HG02852 (cell line): ENCODE data around the gene KIF19.
"Not testable (repeated sequence)": the region's sequence is repeated elsewhere in the genome, so short reads cannot be mapped to it uniquely, and the experiment has no call there.

Experiments used
- ATAC-seq: cut with Tn5 transposase; IDR thresholded peaks from one replicate; pipeline ENCODE4 v1.9.1; 2021; ENCODE audit warnings: mild to moderate bottlenecking, moderate library complexity; ENCODE audit not compliant: unreplicated experiment

KIF19 gene, protein sequence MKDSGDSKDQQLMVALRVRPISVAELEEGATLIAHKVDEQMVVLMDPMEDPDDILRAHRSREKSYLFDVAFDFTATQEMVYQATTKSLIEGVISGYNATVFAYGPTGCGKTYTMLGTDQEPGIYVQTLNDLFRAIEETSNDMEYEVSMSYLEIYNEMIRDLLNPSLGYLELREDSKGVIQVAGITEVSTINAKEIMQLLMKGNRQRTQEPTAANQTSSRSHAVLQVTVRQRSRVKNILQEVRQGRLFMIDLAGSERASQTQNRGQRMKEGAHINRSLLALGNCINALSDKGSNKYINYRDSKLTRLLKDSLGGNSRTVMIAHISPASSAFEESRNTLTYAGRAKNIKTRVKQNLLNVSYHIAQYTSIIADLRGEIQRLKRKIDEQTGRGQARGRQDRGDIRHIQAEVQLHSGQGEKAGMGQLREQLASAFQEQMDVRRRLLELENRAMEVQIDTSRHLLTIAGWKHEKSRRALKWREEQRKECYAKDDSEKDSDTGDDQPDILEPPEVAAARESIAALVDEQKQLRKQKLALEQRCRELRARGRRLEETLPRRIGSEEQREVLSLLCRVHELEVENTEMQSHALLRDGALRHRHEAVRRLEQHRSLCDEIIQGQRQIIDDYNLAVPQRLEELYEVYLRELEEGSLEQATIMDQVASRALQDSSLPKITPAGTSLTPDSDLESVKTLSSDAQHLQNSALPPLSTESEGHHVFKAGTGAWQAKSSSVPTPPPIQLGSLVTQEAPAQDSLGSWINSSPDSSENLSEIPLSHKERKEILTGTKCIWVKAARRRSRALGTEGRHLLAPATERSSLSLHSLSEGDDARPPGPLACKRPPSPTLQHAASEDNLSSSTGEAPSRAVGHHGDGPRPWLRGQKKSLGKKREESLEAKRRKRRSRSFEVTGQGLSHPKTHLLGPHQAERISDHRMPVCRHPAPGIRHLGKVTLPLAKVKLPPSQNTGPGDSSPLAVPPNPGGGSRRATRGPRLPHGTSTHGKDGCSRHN

DNA sequence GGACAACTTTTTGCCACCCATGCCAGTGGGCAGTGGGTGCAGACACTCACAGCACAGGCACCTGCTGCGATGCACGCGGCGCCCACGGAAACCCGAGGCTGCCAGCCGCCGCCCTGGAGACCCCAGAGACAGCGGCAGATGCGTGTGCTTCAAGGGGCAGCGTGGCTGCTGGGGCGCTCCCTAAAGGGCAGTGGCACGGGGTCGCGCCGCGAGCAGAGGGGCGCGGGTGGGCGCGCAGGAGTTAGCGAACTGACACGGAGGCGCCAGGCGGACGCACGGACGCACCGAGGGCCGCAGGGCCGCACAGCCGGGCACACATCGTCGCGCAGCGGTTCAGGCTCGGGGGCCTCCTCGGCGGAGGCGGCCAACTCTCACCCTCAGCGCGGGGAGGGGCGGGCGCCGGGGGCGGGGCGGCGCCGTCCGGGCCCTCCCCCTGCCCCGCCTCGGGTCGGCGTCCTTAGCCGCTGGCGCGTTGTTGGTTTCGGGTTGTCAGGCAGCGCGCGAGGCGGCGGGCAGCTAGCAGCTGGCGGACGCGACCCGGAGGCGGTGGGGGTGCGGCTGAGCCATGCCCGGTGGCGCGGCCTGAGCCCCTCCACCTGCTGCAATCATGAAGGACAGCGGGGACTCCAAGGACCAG, at the start of gene KIF19:
KIF19 (plus strand) TSS at position 484 of the 637 bp plus-strand sequence; CDS start at position 608, 124 bp downstream.
- no peak for ATAC-seq

DNA sequence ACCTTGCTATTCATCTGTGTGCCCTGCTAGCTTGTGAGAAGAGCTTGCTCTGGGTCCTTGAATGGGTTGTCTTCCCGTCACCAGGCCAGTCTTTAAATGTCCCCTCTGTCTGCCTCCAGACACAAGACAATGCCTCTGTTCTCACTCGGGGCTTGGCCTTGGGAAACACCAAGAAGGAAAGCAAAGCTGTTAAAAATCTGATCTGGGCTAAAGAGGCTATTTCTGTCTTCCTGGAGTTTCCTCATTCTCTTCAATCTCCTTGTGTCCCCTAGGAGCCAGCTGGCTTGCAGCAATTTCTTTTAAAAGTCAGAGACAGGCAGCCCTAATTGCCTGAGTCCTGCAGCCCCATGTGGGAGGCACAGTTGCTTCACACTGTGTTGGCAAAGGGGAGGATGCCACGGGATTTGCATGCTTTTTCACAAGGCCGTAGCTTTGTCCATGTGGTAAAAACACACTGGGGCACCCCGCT, 49.5 kb upstream of the KIF19 start:
- ATAC-seq, result no peak

DNA sequence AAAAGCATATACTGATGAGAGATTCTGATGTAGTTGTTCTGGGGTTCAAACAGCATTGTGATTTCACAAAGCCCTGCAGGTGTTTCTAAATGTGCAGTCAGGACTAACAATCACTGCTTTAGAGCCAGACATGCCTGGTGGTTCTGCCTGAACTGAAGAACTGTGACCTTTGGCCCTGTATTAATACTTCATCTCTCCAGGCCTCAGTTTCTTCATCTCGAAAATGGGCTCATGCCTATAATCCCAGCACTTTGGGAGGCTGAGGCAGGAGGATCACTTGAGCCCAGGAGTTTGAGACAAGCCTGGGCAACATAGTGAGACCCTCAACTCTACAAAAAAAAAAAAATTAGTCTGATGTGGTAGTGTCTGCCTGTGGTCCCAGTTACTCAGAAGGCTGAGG, 48.1 kb upstream of the KIF19 start:
- ATAC-seq, result no peak

DNA sequence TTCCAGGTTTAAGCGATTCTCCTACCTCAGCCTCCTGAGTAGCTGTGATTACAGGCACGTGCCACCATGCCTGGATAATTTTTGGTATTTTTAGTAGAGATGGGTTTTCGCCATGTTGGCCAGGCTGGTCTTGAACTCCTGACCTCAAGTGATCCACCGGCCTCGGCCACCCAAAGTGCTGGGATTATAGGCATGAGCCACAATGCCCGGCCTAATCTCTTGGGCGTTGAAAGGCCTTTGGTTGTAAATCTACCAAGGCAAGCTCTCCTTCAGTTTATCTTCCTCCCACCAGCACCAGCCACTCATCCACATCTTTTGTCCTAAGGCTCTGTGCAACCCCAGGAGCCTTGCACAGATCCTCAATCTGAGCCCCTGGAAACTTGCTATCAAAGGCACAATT, 46.4 kb upstream of the KIF19 start:
- not testable (repeated sequence) for ATAC-seq

DNA sequence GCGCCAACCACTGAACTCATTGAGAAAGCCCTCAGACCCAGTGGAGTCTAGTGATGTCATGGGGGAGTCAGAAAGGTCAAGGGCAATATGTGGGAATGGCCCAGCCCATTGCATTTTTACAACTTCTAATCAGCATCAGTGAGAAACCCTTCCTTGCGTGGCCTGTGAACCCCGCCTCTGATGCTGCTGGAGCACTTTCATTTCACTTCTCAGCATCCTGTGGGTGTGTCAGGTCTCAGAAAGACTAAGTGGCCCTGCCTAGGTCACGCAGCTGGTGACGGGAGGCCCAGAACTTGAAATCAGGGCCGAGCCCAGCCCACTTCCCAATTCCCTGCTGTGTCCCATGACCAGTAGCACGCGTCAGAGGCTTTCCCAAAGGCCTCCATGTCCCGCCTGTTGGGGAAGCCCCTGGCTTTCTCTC, 45.9 kb upstream of the KIF19 start:
- peak; percentile 71 for ATAC-seq

DNA sequence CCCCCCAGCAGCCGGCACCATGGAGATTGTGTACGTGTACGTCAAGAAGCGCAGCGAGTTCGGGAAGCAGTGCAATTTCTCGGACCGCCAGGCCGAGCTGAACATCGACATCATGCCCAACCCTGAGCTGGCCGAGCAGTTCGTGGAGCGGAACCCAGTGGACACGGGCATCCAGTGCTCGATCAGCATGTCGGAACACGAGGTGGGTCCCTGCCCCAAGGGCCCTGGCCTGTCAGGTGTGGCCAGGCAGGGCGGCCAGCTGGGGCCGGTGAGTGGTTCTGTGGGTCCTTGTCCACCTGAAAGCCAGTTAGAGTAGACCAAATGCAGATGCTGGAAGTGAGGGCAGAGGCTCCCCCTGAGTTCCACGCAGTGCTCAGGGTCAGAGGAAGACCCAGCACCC, 44.2 kb upstream of the KIF19 start:
- ATAC-seq, result no peak

DNA sequence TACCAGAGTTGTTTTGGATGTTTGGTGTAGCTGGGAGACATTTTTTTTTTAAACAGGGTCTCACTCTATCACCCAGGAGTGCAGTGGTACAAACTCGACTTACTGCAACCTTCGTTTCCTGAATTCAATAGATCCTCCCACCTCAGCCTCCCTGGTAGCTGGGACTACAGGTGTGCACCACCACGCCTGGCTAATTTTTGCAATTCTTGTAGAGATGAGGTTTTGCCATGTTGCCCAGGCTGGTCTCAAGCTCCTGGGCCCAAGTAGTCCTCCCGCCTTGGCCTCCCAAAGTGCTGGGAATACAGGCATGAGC, 43.8 kb upstream of the KIF19 start:
- not testable (repeated sequence) for ATAC-seq

DNA sequence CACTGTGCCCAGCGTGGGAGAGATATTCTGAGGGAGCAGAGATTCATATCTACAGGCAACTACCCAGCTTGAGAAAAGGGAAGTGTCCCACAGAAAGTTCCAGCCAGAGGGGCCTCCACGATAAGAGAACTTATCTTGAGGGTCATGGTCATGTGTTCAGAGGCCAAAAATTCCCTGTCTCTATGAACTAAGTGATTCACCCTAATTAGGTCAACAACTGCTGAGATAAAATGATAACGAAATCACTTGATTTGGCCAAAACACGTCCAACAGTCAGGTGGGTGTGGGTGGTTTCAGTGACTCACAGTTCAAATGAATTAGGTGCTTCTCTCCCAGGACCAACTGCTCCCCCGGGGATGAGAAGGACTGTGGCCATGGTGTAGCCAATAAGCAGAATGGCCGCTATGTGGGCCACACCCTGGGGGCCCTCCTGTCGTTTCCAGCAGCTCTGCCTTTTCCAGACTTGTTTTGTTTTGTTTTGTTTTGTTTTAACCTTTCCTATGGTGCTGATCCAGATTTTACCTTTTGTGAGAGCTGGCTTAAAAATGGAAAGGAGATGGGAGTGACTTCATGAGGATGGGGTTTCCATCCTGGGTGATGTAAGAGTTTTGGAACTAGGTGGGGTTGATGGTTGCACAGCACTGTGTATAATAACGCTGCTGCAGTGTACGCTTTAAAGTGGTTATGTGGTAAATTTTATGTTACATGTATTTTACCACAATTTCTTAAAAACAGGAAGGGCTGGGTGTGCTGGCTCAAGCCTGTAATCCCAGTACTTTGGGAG, 43.2 kb upstream of the KIF19 start:
- no peak for ATAC-seq

DNA sequence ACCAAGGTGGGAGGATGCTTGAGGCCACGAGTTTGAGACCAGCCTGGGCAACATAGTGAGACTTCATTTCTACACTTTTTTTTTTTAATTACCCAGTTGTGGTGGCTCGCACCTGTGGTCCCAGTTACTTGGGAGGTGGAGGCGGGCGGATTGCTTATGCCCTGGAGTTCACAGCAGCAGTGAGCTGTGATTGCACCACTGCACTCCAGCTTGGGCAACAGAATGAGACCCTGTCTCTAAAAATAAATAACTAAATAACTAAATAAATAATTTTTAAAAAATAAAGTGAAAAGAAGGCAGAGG, 42.7 kb upstream of the KIF19 start:
- ATAC-seq, result no peak

DNA sequence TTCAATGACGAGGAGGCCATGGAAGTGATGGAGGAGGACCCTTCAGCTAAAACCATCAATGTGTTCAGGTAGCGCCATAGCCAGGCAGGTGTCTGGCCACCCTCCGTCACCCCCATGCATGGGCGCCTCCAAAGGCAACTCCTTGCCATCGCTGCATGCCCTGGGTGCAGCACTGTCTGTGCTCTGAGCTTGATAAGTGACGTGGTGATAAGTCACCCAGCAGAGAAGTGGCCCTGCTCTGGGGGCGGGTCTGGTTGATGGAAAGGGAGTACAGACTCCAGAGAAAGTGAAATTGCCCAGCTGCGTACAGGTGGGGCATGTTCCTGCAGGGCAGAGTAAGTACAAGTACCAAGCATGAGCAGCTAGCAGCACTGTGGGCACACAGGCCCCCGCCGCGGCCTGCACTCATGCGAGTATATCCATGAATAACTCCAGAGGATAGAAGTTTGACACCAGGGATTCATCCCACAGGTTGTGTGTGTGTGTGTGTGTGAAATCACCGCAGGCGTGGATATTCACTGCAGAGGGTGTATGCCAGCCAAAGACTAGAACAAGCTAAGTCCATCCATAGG, 38.9 kb upstream of the KIF19 start:
- no peak for ATAC-seq

DNA sequence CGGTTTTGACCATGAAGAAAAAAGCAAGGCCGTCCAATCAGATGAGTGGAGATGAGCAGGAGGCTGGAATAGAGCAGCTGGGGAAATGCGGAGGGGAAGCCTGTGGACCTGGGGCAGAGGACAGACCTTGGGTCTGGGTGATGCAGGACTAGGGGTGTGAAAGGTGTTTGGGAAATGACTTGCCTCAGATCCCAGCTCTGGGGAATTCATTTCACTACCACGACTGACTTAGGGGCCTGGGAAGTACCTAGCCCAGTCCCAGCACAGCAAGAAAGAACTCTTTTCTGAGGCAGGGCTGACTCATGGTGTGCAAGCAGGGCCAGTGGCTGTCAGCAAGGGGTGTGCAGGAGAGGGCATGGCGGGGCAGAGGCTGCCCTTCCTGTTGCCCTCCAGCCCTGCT, 37.2 kb upstream of the KIF19 start:
- ATAC-seq, result peak; percentile 72

DNA sequence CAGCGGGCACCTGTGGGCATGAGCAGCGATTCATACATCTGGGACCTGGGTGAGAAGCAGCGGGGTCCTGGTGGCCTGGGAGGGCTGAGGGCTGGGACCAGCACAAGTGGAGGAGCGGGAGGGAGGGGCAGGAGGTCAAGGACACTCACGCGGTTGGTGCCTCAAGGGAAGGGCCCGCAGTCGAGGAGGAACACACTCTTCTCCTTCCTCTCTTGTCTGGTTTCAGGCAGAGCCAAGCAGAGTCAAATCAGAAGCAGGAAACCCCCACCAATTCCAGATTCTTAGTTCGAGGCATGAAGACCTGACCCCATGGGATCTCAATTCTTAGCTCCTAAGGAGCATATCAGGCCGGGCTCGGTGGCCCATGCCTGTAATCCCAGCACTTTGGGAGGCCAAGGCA, 36.3 kb upstream of the KIF19 start:
- no peak for ATAC-seq

DNA sequence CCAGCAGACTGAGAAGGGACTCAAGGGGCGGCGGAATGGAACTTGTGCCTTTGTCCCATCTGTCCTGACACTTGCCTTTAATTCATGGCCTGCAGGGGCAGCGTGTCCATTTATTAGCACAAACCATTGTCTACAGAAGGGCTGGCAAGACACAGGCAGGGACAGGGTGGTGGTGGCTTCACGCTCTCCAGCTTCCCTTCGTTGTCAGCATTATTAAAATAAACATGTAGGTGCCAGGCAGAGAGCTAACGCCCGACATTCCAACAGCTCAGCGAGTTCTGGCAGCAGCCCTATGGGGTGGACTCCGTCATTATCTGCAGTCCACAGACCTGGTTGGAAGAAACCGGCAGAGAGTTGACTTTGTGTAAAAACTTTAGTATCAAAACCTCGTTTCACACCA, 35.7 kb upstream of the KIF19 start:
- no peak for ATAC-seq

DNA sequence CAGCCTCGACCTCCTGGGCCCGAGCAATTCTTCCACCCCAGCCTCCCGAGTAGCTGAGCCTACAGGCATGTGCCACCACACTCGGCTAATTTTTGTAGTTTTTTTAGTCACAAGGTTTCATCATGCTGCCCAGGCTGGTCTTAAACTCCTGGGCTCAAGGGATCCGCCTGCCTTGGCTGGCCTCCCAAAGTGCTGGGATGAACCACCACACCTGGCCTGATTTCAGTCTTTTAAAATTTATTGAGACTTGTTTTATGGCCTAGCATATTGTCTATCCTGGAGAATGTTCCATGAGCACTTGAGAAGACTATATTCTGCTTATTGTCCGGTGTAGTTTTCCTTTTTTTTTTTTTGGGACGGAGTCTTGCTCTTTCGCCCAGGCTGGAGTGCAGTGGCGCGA, 33.5 kb upstream of the KIF19 start:
- ATAC-seq, result no peak

DNA sequence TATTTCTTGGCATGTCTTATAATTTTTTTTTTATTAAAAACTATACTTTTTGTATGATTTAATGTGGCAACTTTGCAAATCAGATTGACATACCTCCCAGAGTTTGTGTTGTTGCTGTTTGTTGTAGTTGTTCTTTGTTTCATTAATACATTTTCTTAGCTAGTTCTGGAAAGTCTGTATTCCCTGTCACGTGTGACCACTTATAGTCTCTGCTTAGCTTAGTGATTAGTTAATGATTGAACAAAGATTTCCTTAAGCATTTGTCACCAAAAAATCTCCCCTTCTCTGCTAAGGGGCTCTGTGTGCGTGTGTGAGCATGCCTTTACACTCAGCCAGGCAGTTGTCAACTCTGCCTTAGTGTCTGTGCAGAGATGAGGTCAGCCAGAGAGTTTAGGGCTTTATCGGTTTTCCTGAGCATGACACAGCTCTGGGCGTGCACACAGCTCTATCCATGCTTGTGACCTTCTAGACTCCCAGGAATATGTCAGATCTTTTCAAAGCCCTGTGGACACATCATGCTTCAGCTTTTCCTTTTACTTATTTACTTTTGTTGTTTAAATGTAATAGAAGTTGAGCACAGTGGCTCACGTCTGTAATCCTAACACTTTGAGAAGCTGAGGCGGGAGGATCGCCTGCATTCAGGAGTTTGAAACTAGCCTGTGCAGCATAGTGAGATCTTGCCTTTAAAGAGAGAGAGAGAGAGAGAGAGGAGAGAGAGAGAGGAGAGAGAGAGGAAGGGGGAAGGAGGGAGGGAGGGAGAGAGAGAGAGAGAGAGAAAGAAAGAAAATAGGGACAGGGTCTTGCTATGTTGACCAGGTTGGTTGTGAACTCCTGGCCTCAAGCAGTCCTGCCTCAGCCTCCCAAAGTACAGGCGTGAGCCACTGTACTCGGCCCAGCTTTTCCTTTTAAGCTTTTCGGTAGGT, 30.1 kb upstream of the KIF19 start:
- no peak for ATAC-seq

DNA sequence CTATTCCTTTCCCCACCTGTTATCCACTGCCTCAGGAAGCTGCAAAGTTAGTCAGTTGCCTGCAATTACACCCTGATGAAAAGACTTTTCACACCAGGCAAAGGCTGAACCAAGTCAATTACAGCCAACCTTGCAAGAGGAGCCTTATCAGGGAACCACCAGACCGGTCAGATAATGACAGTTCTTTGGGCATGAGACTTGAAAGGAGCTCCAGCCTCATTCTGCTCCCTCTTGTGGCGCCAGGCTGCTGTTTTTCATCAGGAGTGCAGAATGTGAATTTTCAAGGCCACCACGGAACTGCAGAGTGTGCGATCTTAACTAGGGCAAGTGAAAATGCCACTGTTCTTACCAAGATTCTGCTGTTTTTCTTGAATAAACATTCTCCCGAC, 29.5 kb upstream of the KIF19 start:
- no peak for ATAC-seq

DNA sequence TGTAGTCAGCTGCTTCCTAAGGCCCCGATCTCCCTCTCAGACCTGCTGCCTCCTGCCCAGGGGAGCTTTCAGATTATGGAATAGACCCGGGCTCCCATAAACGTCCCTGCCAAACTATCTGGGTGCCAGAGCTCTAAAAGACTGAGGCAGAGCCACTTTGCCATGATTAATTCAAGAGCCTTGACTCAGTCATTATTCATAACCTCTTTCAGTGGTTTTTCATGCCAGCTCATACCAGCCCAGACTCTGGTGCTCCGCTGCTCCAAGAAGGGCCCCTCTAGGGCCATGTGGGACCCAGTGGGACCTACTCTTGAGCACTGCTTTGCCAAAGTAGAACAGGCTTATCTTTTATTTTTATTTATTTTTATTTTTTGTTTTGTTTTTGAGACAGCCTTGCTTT, 28.1 kb upstream of the KIF19 start:
- no peak for ATAC-seq

DNA sequence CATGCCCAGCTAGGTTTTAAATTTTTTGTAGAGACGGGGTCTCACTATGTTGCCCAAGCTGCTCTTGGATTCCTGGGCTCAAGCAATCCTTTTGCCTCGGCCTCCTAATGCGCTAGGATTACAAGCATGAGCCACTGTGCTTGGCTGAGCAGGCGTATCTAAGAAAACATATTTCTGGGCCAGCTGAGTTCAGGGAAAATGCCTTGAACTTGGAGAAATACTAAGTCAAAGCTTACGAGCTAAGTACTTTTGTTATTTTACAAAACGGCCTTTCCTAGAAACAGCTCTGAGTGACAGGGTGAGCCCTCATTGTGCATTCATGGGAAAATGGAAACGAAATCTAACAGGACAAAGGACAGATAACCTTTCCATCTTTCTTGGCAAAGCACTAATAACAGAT, 27.2 kb upstream of the KIF19 start:
- ATAC-seq, result no peak

DNA sequence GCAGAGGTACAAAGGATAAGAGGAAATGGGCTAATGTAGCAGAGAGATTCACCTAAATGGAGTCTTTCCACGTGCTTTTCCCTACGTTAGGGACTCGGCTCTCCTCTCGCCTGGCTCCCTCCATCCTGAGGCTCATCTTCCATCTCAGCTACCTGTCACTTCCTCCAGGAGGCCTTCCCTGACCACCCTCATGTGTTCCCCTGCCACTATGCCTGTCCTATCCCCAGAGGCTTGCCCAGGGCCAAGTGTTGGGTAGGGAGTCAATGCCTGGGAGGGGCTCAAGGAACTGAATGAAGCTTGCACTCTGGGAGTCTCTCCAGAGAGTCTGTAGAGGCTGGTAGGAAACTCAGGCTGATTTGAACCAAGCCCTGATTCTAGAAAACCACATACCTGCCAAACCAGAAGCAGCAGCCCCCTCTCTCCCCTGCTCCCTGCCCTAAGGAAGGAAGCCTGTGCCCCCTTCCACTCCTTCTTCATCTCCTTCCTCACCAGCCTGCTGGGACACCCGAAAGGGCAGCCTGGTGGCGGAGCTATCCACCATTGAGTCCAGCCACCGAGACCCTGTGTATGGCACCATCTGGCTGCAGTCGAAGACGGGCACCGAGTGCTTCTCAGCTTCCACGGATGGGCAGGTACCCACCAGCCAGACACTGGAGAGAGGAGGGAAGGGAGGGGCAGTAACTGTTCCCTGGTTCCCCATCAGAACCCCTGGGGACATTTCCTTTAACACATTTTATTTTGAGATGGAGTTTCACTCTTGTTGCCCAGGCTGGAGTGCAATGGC, 26.6 kb upstream of the KIF19 start:
- no peak for ATAC-seq
